Activated gamma-delta T cell treated with anti-CD3 and anti-CD28 coated beads, Interleukin-2, amount 50 U/mL, for 16 hours (primary cell): ENCODE results near the gene PCDHB10.
"Not testable (repeated sequence)": the region's sequence is repeated elsewhere in the genome, so short reads cannot be mapped to it uniquely, and the experiment has no call there.

Source experiments
- DNase-seq: peaks from one replicate; pipeline ENCODE4 v3.0.0-alpha.2; 2020; ENCODE audit warnings: low read depth

PCDHB10 gene

DNA sequence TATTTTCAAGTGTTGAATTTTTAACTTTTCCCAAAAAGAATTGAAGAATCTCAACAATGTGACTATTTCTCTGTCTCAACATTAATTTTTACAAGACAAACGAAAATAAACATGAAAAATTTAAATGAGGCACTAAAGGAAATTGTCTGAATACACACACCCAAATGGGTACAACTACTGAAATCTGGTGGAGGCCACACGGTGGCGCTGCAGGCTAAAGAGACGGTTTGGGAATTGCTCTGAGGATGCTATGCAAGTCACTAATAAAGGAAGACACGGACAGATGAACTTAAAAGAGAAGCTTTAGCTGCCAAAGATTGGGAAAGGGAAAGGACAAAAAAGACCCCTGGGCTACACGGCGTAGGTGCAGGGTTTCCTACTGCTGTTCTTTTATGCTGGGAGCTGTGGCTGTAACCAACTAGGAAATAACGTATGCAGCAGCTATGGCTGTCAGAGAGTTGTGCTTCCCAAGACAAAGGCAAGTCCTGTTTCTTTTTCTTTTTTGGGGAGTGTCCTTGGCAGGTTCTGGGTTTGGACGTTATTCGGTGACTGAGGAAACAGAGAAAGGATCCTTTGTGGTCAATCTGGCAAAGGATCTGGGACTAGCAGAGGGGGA lies at the start of gene PCDHB10:
PCDHB10 (plus strand) TSS at position 244 of the 616 bp plus-strand sequence; CDS start at position 444, 200 bp downstream.
- DNase-seq: no peak

DNA sequence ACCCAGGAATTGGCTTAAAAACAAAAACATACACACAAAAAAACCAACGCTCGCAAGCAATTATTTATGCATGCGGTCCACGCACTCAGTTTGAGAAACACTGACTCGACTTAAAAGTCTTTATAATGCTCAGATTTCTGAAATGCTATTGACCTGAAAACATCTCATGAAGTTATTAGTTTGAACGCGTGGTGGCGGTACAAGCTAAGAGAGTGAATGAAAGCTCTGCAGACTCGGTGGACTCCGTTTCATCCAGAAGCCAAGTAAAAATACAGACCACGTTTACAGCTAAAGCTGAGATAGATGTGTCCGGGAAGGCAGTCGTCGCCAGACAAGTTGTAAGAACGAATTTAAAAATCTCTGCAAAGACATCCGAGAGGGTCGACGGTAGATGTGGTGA lies 42.3 kb upstream of the PCDHB10 start, which contains the start of gene PCDHB6:
PCDHB6 (plus strand) TSS at position 246 of the 400 bp plus-strand sequence. CDS start 201 bp downstream, outside the sequence.
- DNase-seq: no peak

DNA sequence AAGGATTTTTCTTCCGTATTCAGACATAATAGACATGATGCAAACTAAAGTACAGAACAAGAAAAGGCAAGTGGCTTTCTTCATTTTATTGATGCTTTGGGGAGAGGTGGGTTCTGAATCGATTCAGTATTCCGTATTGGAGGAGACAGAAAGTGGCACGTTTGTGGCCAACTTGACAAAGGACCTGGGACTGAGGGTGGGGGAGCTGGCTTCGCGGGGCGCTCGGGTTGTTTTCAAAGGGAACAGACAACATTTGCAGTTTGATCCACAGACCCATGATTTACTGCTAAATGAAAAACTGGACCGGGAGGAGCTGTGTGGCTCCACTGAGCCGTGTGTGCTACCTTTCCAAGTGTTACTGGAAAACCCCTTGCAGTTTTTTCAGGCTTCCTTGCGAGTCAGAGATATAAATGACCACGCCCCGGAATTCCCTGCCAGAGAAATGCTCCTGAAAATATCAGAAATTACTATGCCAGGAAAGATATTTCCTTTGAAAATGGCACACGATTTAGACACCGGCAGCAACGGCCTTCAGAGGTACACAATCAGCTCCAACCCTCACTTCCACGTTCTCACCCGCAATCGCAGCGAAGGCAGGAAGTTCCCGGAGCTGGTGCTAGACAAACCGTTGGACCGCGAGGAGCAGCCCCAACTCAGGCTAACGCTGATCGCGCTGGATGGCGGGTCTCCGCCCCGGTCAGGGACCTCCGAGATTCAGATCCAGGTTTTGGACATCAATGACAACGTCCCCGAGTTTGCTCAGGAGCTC lies 41.7 kb upstream of the PCDHB10 start:
- DNase-seq: no peak

DNA sequence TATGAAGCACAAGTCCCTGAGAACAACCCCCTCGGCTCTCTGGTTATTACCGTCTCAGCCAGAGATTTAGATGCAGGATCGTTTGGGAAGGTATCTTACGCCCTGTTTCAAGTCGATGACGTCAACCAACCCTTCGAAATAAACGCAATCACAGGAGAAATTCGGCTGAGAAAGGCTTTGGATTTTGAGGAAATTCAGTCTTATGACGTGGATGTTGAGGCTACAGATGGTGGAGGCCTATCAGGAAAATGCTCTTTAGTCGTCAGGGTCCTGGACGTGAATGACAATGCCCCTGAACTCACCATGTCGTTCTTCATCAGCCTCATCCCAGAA lies 41.2 kb upstream of the PCDHB10 start:
- no peak for DNase-seq

DNA sequence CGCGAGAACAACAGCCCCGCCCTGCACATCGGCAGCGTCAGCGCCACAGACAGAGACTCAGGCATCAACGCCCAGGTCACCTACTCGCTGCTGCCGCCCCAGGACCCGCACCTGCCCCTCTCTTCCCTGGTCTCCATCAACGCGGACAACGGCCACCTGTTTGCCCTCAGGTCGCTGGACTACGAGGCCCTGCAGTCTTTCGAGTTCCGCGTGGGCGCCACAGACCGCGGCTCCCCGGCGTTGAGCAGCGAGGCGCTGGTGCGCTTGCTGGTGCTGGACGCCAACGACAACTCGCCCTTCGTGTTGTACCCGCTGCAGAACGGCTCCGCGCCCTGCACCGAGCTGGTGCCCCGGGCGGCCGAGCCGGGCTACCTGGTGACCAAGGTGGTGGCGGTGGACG lies 40.5 kb upstream of the PCDHB10 start:
- DNase-seq: not testable (repeated sequence)

DNA sequence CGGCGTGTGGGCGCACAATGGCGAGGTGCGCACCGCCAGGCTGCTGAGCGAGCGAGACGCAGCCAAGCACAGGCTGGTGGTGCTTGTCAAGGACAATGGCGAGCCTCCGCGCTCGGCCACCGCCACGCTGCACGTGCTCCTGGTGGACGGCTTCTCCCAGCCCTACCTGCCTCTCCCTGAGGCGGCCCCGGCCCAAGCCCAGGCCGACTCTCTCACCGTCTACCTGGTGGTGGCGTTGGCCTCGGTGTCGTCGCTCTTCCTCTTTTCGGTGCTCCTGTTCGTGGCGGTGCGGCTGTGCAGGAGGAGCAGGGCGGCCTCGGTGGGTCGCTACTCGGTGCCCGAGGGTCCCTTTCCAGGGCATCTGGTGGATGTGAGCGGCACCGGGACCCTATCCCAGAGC lies 40.1 kb upstream of the PCDHB10 start:
- not testable (repeated sequence) for DNase-seq

DNA sequence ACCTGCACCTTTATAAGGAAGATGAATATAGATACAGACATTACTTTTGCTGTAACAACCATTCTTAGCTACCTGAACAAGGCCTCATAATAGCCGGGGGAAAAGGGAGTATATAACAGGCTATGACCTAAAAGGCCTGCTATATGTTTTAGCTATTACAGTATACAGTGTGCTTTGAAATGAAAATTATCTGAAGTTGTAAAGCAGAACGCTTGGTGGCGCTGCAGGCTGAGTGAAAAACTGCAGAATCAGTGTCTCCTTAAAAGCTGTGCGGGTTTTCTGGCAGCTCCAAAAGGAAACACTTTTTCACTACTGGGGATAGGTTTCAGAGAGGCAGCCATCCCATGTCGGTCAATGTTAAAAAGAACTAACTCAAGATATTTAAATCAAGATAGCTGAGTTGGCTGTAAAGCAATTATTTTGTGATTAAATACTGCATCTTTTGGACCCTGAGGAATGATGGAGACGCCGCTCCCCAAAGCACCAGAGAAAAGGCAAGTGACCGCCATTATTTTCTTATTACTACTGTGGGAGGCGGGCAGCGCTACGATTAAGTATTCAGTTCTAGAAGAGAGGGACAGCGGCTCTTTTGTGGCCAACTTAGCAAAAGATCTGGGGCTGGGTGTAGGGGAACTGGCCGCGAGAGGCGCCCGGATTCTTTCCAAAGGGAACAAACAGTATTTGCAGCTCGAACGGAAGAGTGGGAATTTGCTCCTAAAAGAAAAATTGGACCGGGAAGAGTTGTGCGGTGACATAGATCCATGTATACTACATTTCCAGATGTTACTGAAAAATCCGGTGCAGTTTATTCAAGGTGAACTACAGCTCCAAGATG lies 36.4 kb upstream of the PCDHB10 start:
- DNase-seq: no peak

DNA sequence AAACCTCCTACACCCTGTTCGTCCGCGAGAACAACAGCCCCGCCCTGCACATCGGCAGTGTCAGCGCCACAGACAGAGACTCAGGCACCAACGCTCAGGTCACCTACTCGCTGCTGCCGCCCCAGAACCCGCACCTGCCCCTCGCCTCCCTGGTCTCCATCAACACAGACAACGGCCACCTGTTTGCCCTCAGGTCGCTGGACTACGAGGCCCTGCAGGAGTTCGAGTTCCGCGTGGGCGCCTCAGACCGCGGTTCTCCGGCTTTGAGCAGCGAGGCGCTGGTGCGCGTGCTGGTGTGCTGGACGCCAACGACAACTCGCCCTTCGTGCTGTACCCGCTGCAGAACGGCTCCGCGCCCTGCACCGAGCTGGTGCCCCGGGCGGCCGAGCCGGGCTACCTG lies 34.8 kb upstream of the PCDHB10 start:
- DNase-seq: not testable (repeated sequence)

DNA sequence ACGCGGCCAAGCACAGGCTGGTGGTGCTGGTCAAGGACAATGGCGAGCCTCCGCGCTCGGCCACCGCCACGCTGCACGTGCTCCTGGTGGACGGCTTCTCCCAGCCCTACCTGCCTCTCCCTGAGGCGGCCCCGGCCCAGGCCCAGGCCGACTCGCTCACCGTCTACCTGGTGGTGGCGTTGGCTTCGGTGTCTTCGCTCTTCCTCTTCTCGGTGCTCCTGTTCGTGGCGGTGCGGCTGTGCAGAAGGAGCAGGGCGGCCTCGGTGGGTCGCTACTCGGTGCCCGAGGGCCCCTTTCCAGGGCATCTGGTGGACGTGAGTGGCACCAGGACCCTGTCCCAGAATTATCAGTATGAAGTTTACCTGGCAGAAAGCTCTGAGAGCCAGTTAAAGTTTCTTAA lies 34.3 kb upstream of the PCDHB10 start:
- not testable (repeated sequence) for DNase-seq

DNA sequence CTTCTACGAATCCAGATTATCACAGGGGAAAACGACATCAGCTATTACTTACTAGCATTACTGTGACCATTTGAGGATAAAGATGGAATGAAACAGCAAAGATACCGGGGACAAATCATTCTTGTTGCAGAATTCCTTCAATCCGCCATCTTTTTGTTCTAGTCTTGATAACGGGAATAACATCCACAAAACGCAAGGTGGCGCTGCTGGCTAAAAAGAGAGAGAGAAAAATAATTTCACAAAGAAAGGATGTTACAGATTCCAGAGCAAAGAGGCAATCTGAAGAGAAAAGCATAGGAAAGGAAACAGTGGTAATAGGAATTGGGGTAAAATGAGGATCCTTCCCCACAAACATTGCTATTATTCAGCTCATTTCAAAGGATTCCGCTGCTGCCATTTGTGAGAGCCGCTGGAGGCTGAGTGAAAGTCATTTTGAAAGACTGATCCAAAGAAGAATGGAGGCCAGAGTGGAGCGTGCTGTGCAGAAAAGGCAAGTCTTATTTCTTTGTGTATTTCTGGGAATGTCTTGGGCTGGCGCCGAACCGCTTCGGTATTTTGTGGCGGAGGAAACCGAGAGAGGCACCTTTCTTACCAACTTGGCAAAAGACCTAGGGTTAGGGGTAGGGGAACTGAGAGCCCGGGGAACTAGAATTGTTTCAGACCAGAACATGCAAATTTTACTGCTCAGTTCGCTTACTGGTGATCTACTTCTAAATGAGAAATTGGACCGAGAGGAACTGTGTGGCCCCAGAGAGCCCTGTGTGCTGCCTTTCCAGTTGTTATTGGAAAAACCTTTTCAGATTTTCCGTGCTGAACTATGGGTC lies 19.6 kb upstream of the PCDHB10 start, which contains the start of gene PCDHB7:
PCDHB7 (plus strand) TSS at position 264 of the 824 bp plus-strand sequence; CDS start at position 456, 192 bp downstream.
- no peak for DNase-seq

DNA sequence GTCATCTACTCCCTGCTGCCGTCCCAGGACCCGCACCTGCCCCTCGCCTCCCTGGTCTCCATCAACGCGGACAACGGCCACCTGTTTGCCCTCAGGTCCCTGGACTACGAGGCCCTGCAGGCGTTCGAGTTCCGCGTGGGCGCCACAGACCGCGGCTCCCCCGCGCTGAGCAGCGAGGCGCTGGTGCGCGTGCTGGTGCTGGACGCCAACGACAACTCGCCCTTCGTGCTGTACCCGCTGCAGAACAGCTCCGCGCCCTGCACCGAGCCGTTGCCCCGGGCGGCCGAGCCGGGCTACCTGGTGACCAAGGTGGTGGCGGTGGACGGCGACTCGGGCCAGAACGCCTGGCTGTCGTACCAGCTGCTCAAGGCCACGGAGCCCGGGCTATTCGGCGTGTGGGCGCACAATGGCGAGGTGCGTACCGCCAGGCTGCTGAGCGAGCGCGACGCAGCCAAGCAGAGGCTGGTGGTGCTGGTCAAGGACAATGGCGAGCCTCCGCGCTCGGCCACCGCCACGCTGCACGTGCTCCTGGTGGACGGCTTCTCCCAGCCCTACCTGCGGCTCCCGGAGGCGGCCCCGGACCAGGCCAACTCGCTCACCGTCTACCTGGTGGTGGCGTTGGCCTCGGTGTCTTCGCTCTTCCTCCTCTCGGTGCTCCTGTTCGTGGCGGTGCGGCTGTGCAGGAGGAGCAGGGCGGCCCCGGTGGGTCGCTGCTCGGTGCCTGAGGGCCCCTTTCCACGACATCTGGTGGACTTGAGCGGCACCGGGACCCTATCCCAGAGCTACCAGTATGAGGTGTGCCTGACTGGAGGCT lies 17.7 kb upstream of the PCDHB10 start:
- DNase-seq: not testable (repeated sequence)

DNA sequence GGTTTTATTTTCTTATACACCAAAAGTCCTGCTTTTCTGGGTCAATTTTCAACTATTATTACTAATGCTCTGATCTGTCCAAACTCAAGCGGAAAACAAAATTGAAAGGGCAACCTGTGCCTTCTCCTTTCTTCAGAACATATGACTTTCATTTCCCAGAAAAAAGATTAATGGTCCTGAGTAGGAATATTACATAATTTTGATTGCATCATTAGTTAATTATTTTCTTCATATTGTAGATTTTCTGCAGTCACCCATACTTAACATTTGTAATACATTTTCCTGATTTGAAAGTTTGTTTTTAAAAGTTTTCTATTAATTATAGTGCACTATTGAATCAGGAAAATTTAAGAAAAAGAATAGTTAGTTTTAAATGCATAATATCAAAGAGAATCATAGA lies 16.2 kb upstream of the PCDHB10 start:
- no peak for DNase-seq

DNA sequence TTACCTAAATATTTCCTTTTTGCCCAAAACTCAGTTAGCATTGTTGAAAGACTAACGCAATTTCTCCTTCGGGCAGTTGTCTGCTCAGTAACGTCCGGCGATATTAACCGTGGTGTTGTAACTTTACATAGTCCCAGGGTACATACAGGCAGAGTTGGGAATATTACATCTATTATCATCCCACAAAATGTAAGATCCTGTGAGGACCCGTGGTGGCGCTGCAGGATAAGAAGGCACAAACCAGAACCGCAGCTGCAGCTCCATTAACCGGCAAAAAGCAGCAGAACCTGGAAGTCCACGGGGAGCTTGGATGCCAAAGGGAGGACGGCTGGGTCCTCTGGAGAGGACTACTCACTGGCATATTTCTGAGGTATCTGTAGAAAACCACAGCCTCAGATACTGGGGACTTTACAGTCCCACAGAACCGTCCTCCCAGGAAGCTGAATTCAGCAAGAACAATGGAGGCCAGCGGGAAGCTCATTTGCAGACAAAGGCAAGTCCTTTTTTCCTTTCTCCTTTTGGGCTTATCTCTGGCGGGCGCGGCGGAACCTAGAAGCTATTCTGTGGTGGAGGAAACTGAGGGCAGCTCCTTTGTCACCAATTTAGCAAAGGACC lies 14.5 kb upstream of the PCDHB10 start, which contains the start of gene PCDHB8:
PCDHB8 (plus strand) TSS at position 214 of the 615 bp plus-strand sequence; CDS start at position 459, 245 bp downstream.
- not testable (repeated sequence) for DNase-seq

DNA sequence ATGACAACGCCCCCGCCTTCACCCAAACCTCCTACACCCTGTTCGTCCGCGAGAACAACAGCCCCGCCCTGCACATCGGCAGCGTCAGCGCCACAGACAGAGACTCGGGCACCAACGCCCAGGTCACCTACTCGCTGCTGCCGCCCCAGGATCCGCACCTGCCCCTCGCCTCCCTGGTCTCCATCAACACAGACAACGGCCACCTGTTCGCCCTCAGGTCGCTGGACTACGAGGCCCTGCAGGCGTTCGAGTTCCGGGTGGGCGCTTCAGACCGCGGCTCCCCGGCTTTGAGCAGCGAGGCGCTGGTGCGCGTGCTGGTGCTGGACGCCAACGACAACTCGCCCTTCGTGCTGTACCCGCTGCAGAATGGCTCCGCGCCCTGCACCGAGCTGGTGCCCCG lies 12.8 kb upstream of the PCDHB10 start:
- DNase-seq: not testable (repeated sequence)

DNA sequence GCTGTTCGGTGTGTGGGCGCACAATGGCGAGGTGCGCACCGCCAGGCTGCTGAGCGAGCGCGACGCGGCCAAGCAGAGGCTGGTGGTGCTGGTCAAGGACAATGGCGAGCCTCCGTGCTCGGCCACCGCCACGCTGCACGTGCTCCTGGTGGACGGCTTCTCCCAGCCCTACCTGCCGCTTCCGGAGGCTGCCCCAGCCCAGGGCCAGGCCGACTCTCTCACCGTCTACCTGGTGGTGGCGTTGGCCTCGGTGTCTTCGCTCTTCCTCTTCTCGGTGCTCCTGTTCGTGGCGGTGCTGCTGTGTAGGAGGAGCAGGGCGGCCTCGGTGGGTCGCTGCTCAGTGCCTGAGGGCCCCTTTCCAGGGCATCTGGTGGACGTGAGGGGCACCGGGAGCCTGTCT lies 12.3 kb upstream of the PCDHB10 start:
- DNase-seq: not testable (repeated sequence)

DNA sequence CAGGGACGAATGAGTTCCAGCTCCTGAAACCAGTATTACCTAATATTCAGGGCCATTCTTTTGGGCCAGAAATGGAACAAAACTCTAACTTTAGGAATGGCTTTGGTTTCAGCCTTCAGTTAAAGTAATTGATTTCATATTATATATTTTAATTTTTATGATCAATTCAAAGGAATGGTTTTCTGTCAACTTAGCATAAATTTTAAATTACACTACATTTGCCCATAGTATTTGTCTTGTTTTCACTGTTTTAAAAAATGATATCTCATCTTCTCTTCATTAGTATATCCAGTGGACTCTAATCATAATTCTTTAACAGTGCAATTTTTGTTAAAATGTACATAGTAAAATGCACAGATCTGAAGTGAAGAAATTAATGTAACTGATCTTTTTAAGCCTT lies 11.8 kb upstream of the PCDHB10 start:
- DNase-seq: no peak

DNA sequence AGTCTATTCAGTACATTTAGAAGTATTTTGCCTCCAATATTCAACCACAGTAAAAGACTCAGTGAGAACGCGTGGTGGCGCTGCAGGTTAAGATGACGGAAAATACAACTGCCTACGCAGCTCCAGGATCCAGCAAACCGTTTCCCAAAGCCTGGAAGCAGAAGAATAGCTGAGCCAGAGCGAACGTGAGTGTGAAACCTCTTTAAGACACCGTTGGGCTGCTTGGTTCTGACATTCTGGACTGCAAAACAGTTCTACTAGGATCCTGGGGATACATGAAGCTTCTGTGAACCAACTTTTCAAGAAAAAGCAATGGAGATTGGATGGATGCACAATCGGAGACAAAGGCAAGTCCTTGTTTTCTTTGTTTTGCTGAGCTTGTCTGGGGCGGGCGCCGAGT lies 9.9 kb upstream of the PCDHB10 start, which contains the start of gene PCDHB16:
PCDHB16 (plus strand) TSS at position 140 of the 400 bp plus-strand sequence; CDS start at position 313, 173 bp downstream.
- DNase-seq: no peak

DNA sequence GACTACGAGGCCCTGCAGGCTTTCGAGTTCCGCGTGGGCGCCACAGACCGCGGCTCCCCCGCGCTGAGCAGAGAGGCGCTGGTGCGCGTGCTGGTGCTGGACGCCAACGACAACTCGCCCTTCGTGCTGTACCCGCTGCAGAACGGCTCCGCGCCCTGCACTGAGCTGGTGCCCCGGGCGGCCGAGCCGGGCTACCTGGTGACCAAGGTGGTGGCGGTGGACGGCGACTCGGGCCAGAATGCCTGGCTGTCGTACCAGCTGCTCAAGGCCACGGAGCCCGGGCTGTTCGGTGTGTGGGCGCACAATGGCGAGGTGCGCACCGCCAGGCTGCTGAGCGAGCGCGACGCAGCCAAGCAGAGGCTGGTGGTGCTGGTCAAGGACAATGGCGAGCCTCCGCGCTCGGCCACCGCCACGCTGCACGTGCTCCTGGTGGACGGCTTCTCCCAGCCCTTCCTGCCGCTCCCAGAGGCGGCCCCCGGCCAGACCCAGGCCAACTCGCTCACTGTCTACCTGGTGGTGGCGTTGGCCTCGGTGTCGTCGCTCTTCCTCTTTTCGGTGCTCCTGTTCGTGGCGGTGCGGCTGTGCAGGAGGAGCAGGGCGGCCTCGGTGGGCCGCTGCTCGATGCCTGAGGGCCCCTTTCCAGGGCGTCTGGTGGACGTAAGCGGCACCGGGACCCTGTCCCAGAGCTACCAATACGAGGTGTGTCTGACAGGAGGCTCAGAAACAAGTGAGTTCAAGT lies 7.9 kb upstream of the PCDHB10 start:
- DNase-seq: not testable (repeated sequence)

DNA sequence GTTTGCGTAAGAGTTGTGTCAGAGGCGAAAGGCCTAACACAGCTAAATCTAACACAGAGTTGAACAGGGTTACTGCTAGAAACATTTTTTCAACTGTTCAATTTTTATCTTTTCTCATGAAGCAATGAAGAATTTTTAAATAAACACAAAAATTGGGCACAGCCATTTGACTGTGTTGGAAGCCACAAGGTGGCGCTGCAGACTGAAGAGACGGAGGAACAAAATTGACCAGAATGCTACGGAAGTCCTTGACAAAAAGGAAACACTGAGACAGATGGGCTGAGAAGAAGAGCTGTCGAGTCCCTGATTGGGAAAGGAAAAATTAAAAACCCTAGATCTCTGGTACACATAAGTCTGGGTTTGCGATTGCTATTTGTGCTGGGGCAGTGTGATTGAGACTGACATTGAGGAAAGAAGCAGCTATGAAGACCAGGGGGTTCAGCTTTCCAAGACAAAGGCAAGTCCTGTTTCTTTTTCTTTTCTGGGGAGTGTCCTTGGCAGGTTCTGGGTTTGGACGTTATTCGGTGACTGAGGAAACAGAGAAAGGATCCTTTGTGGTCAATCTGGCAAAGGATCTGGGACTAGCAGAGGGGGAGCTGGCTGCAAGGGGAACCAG lies 5.1 kb upstream of the PCDHB10 start, which contains the start of gene PCDHB9:
PCDHB9 (plus strand) TSS at position 265 of the 616 bp plus-strand sequence; CDS start at position 423, 158 bp downstream.
- no peak for DNase-seq
